ENCODE measurements around the gene ATP5MG.

DNA sequence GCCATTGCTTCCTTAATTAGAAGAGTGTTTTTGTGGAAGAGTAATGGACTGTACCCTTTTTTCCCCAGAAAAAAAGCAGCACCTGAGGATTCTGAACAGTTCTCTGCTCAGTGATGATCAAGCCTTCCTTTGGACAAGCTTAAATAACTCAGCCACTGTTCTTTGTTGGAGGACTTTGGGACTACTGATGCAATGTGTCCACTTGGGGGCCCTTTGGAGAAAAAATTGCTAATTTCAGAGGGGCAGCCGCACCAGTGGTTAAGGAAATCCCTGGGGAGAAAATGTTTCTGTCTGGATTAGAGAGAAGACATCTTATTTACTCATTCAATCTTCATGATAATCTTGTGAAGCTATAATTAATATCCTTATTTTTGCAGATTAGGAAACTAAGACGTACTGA is 29.6 kb downstream of the ATP5MG start:
- TF ChIP-seq GTF2F1 (IDR thresholded peaks at IDR 0.05; ENCODE audit: borderline replicate concordance, low read depth, low read length) (no peak), EP300 (IDR thresholded peaks at IDR 0.05; ENCODE audit: borderline replicate concordance in 1 of 2, low read depth in 2 of 2, low read length in 2 of 2) (no peak), CTCF (IDR thresholded peaks at IDR 0.05; ENCODE audit: control extremely low read depth in 1 of 3, insufficient read depth in 1 of 3, low read depth in 1 of 3, low read length in 3 of 3) (no peak), EGR1 (IDR thresholded peaks at IDR 0.05; ENCODE audit: borderline replicate concordance, low read depth, low read length) (no peak), NRF1 (IDR thresholded peaks at IDR 0.05; ENCODE audit: low read depth, low read length) (no peak), YY1 (IDR thresholded peaks at IDR 0.05; ENCODE audit: low read depth, low read length) (no peak), CREB1 (IDR thresholded peaks at IDR 0.05) (no peak), TBP (IDR thresholded peaks at IDR 0.05; ENCODE audit: low read depth, low read length) (no peak), BACH1 (IDR thresholded peaks at IDR 0.05; ENCODE audit: low read length) (no peak), RNF2 (IDR thresholded peaks at IDR 0.05; ENCODE audit: borderline replicate concordance, low read depth, low read length, missing control alignments, poor library complexity, severe bottlenecking) (no peak), POLR2A (IDR thresholded peaks at IDR 0.05; ENCODE audit: control extremely low read depth in 1 of 2, low read depth in 2 of 2, low read length in 2 of 2) (no peak), SIN3A (conservative IDR thresholded peaks at IDR 0.05 in 1 of 2, IDR thresholded peaks at IDR 0.05 in 1 of 2; ENCODE audit: low read depth in 1 of 2, low read length in 2 of 2) (no peak), JUND (IDR thresholded peaks at IDR 0.05; ENCODE audit: low read length) (no peak)
